CD4-positive, alpha-beta T cell treated with Interleukin-15 for 4 hours (primary cell): ENCODE data around the gene MEGF10.

Source experiments
- DNase-seq: peaks from one replicate; pipeline ENCODE4 v3.0.0-alpha.2; 2020; ENCODE audit warnings: low spot score

MEGF10 gene

DNA sequence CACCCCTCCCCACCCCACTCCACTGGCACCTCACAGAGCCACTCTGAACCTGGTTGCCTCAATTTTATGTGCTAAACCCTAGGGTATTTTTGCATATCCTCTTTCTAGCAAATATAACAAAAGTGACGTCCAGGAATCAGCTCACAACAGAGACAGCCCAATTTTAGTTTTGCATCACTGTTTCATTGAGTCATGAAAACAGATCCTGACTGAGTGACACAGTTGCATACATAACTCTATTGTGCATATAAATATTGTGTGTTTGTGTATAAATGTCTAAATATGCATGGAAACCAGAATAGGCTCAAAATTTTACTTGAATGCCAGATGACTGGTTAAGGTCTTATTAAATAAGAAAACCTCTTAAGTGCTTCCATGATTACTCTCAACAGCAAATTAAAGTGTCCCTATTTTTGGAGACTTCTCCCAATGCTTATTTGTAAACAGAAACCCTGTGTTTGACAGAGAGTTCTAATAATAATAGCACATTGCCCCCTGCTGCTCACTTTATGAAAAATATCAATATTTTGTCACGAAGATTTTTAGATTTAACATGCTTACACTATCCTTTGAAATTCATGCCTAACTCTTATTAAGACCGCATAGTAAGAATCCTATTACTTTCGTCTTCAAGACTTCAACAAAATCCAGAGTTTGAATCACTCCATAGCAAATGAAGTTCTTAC, 151.3 kb downstream of the MEGF10 start:
- no peak for DNase-seq

DNA sequence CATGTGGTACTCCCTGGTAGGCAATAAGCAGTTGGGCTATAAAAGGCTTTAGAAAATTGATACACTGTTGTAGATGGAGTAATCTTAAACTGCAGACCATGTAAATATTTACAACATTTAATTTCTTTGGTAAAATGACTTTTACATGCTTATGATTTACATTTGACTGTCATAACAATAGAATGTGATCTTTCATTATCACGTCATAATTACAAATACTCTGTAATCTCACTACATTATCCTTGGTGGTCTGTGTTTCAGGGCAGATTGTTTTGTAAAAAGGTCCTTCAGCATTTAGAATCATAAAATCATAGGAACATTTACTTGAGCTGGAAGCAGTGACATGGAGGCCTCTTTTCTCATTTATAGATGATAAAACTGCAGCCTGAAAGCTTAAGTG, 153.6 kb downstream of the MEGF10 start:
- no peak for DNase-seq

GRCh38 chr5:127445328-127445727, 154.7 kb downstream of the MEGF10 start:
- no peak for DNase-seq

DNA sequence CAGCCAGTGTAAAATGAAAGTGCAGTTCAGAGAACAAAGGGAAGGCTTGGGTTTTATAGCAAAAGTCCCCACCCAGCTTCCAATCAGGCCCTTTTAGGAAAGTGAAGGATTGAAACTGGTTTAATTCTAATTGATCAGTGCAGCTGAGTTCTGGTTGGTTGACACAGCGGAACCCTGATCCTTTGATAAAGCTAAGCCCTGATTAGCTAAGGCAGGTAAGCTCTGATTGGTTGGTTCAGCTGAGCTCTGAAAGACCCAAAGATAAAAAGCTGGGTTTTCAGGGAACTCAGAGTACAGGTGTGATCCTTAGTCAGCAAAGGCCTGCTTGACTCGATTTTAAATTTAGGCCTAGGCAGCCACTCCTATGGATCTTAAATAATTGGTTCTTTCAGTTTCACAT, 156.0 kb downstream of the MEGF10 start:
- no peak for DNase-seq

DNA sequence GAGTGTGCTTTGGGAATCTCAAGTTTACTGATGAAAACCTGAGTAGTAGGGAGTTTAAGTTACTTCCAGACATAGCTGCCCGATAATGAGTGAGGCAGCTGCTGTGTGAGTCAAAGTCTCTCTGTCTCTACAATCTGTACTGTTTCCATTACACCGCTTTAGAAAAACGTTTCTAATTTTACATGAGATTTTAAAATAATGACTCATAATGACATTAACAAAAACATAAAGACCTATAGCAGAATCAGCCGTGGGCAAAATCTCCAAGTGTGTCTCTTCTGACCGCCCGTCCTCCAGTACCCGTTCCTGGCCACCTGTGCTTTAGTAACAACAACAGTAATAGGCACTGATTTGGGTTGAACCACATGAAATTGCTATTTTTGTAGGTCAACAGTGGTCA, 157.2 kb downstream of the MEGF10 start:
- DNase-seq = no peak

- DNase-seq = no peak
Observed at GRCh38 chr5:127450046-127450445, 159.4 kb downstream of the MEGF10 start.

GRCh38 chr5:127451096-127451495, 160.5 kb downstream of the MEGF10 start:
- DNase-seq = no peak

GRCh38 chr5:127452626-127453025, 162.0 kb downstream of the MEGF10 start:
- no peak for DNase-seq

- DNase-seq = no peak
Observed at GRCh38 chr5:127471211-127471610, 180.6 kb downstream of the MEGF10 start.

- no peak for DNase-seq
Observed at GRCh38 chr5:127472700-127473099, 182.1 kb downstream of the MEGF10 start.

DNA sequence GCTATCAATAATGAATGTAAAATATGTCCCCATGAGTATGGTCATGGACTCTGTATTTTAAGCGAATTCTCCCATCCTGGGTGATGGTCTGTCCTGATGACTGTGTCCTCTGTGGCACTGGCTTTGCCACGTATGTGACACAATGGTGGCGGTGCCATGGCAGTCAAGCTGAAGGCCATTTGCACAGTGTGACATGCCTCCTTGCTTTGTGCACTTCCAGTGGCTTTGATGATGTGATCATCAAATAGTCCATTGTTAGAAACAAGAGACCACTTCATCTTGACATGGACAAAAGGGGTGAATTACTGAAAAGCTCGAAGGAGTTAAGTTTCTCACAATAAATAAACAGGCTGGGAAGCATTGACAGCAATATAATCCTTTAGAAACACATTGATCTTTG, 195.9 kb downstream of the MEGF10 start:
- DNase-seq = no peak

- DNase-seq = peak; percentile 15
Observed at GRCh38 chr5:127492854-127493738, 202.5 kb downstream of the MEGF10 start.

DNA sequence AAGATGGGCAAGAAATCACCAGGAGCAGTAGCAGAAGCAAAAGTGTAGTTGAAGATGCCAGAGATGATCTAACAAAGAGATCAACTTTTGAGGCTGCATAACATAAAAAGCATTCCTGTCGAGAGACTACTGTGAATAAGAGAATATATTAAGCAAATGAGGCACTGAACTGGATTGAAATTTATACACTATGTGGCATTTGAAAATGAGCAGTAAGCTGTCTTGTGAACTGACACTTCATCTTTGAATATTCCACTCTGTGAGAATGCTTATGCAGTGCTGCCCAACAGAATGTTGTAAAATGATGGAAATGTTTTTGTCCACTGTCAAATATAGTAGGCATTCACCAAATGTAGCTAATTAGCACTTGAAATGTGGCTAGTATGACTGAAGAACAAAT, 208.0 kb downstream of the MEGF10 start:
- no peak for DNase-seq

DNA sequence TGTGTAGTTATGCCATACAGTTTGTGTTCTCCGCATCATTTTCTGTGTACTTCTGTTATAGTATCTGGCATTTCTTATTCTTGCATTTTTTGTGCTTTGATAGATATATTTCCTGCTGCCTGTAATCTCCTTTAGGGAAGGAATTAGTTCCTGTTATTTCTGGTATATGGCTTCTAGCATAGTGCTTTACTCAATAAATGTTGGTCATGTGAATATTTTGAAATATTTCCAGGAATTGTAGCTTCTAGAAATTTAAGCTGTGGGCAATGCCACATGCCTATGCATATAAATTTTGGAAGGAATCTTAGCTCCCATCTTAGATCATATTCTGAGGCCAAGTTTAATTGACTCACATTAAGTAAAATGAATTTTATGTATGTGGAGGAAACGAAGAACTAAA, 215.3 kb downstream of the MEGF10 start:
- no peak for DNase-seq

GRCh38 chr5:127506616-127507015, 216.0 kb downstream of the MEGF10 start:
- no peak for DNase-seq

- no peak for DNase-seq
Observed at GRCh38 chr5:127508644-127509373, 218.2 kb downstream of the MEGF10 start.
